Islet precursor cell (in vitro differentiated cells): ENCODE data around the gene CARHSP1.
"Not testable (repeated sequence)": the region's sequence is repeated elsewhere in the genome, so short reads cannot be mapped to it uniquely, and the experiment has no call there.

Experiments
- DNase-seq: peaks from one replicate; pipeline ENCODE4 v3.0.0-alpha.2; 2018

CARHSP1 gene

DNA sequence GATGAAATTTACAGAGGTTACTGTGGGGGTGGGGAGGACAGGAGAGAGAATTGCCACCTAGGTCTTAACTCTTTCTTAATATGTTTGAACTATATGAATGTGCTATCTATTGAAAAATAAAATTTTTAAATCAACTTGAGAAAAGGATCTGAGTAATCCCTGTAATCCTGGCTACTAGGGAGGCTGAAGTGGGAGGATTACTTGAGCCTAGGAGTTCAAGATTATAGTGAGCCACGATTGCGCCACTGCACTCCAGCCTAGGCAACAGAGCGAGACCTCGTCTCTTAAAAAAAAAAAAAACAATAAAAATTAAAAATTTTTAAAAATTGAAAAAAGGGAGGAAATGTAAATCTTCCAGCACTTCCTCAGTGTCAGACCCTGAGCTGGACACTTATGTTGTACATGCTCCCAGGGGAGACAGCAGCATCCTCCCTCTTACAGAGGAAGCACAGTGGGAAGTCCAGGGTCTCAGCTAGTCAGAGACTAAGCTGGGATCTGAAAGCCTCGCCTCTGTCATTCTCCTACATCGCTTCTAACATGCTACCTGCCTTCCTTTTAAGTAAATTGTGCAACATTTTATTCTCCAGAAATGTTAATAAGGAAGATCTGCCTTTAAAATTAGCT lies 49.3 kb downstream of the CARHSP1 start:
- no peak for DNase-seq

DNA sequence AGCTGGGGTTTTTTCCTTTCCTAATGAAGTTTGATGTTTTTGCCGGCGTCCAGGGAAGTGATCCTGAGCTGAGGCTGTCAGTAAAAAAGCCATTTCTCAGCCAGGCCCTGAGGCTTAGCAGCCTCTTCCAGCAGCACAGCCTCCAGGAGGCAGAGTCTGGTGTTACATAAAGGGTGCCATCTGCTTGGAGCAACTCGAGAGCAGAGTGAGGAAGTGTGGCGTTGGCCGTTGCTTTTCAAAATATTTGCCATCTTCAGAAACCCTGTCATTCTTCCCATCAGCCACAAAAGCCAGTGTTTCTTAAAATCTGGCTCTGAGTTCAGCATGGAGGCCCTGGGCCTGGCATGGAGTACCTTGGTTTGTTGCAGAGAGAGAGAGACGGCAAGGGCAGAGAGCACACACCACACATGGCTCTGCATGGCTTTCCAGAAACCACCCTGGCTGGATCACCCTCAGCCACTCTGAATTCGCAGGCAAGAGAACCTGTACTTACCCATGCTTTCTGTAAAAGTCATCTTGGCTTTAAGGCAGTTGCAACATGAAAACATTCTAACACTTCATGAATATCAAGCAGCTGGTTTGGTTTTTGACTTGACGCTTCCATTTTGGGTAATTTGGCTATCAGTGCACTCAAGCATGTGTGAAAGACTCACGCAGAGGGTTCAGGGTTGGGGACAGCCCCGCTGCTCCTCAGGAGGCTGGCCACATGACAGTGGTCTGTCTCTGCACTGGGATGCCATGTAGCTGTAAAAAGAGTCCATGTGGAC lies 50.1 kb downstream of the CARHSP1 start:
- DNase-seq: no peak

- DNase-seq: no peak
These were observed 51.7 kb downstream of the CARHSP1 start for GRCh38 chr16:8816967-8817655.

DNA sequence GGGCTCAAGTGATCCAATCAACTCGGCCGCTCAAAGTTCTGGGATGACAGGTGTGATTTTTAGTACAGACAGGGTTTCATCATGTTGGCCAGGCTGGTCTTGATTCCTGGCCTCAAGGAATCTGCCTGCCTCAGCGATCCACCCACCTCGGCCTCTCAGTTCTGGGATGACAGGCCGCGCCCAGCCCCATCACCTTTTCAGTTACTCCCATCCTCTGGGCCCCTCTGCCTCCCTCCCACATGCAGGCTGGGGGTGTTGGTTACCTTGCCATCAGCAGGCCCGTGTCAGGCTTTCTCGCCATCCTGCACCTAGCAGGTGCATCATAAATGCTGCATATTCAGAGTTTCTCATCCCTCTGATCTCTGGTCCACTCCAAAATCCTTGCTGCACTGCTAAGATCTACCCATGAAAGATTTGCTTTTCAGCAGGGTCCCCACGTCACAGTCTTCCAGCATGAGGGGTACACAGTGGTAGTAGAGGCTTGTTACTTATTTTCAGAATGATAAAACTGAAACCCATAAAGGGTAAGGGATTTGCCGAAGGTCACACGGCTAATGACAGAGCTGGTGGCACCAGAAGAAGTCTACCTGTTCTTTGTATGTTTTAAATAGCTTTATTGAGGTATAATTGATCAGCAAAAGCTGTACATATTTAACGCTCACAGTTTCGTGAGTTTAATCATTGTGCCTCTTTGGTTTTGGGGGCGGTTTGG lies 54.6 kb downstream of the CARHSP1 start:
- no peak for DNase-seq

GRCh38 chr16:8812162-8812843 lies 56.5 kb downstream of the CARHSP1 start:
- no peak for DNase-seq

DNA sequence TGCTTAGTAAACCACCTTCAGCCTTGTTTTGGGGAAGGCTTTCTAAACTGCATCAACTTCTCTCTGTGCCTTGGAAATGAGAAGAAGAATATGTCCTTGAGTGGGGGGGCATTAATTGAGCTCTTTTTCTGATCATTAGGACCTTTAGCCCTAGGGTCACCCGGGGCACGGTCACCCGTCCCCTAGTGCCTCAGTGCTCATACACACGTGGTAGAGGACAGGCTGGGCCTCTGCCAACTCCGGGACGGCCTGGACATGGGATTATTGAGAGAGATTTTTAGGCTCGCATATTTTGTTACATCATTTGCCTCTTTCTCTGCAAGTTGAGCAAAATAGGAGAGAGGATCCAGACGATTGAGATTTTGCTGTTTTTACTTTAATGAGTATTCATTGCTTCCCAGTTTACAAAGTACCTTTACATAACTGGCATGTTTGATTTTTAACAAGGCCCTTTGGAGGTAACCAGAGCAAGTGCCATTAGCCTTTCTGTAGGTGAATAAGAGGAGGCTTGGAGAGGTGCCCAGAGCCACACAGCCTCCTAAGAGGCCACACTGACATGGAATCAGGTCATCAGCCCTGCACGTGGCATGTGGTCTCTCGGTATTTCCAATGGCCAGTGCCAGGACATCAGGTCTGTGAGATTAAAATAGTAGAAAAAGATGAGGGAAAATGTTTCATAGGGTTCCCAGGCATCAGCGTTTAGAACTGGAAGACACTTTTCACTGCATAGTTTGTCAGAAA lies 60.0 kb downstream of the CARHSP1 start:
- DNase-seq: no peak

GRCh38 chr16:8808009-8808408 lies 60.8 kb downstream of the CARHSP1 start:
- no peak for DNase-seq

DNA sequence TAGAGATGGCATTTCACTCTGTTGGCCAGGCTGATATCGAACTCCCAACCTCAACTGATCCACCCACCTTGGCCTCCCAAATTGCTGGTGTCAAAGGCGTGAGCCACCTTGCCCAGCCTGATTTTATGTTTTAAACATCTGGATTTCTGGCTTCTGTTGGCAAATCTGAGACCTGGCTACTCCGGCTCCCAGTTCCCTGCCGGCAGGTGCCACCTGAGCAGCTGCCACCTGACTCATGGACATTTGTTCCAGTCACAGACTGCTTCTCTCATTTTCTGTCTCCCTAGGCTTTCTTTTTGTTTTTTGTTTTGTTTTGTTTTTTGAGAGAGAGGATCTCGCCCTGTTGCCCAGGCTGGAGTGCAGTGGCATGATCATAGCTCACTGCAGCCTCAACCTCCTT lies 61.6 kb downstream of the CARHSP1 start:
- DNase-seq: no peak

DNA sequence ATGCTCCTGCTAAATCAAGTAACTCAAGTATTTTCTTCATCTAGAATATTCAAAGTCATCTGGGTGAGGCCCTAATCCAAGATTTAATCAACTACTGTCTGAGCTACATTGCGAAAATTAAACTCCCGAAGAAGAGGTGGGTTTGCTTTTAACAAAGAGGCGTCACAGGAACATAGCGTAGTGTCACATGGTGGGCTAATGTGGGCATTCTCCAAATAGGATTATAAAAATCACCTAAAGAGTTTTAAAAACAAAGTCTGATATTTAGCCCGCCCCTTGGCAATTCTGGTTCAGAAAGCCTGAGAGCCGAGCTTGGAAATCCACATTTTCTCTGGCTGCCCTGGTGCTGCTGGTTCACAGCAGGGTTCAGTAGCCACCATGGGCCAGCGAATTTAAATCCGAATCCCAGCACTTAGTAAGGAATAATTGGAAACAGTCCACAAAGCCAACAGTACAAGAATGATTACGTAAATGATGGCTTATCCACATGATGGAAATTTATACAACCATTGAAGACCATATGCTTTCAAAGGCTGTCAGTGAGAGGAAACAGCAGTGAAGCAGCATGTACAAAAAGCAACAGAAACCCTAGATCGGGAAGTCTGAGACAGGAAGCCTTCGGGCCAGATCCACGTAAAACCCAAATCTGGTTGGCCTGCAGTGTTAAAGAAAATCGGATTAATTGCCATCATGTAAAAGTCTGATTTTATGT lies 62.4 kb downstream of the CARHSP1 start:
- DNase-seq: no peak

DNA sequence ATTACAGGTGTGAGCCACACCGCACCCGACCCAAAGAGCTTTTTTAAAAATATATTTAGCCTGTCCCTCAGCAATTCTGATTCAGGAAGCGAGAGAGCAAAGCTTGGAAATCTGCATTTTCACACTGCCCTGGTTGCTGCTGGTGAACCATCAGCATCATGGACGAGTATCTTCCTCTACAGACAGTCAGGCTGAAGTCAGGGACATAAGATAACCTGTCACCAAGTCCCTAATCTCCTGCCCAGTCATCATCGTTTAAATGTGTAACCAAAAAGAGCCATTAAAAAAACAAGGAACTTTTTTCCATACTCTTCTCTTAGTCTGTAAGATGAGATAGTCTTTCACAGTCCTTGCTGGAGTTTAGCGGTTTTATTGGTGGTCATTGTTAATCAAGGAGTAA lies 64.5 kb downstream of the CARHSP1 start:
- DNase-seq: no peak

DNA sequence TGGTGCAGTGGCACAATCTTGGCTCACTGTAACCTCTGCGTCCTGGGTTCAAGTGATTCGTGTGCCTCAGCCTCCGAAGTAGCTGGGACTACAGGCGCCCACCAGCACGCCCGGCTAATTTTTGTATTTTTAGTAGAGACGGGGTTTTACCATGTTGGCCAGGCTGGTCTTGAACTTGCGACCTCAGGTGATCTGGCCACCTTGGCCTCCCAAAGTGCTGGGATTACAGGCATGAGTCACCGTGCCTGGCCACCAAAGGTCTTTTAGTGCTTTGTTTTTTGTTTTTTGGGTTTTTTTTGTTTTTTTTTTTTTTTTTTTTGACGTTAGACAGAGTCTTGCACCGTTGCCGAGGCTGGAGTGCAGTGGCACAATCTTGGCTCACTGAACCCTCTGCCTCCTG lies 65.1 kb downstream of the CARHSP1 start:
- DNase-seq: not testable (repeated sequence)
